Activated CD4-positive, alpha-beta T cell treated with anti-CD3 and anti-CD28 coated beads for 36 hours (primary cell): ENCODE results near the gene RNASE7. TPM values are rescaled to one million over a fixed set of nuclear protein-coding genes. Genes with fewer than 3 reads are reported as not detected.

Experiments
- ATAC-seq: fragments of 200-7000 bp; cut with Tn5 transposase; one replicate; pipeline ENCODE4 v1.10.0; 2021; ENCODE audit warnings: mild to moderate bottlenecking, moderate library complexity
- CTCF ChIA-PET: fragments of 350-600 bp; sonication (Branson Sonifier 250); formaldehyde crosslinking; loops from one replicate; lab custom pipeline; 2021; ENCODE audit warnings: antibody characterized with exemption; lab: Charles Lee
- POLR2A ChIA-PET: fragments of 350-600 bp; sonication (Branson Sonifier 250); formaldehyde crosslinking; loops from one replicate; lab custom pipeline; 2021; ENCODE audit warnings: antibody characterized with exemption, inconsistent platforms; lab: Charles Lee
- DNase-seq: peaks from one replicate; pipeline ENCODE4 v3.0.0-alpha.2; 2020
- H3K27ac Mint-ChIP-seq: one replicate; pipeline ENCODE4 v1.8.0; 2021; ENCODE audit warnings: mixed read lengths
- H3K27me3 Mint-ChIP-seq: one replicate; pipeline ENCODE4 v1.8.0; 2021; ENCODE audit warnings: mixed read lengths
- H3K36me3 Mint-ChIP-seq: one replicate; pipeline ENCODE4 v1.8.0; 2021; ENCODE audit warnings: low read depth, mixed read lengths
- H3K4me1 Mint-ChIP-seq: one replicate; pipeline ENCODE4 v1.8.0; 2021; ENCODE audit warnings: mixed read lengths
- H3K4me3 Mint-ChIP-seq: one replicate; pipeline ENCODE4 v1.8.0; 2021; ENCODE audit warnings: mild to moderate bottlenecking, moderate library complexity, mixed read lengths
- H3K9me3 Mint-ChIP-seq: one replicate; pipeline ENCODE4 v1.8.0; 2021; ENCODE audit warnings: low read depth, mixed read lengths
- intact Hi-C, 2 experiments: fragments of 100-400 bp; cut with DNase I in 1 of 2; cut with micrococcal nuclease in 1 of 2; formaldehyde crosslinking; loops; one replicate each; pipeline versions ENCODE4 v1.14.2 to v1.15.1; 2022 to 2024; cut with DNase I, micrococcal nuclease
- microRNA-seq: library from miRNA; unstranded; fragments of <30 nt; microRNA quantifications from one replicate; pipeline ENCODE4 v1.2.0, GENCODE V29; 2021; ENCODE audit warnings: borderline replicate concordance
- total RNA-seq, 2 experiments: library from RNA; stranded (reverse); gene quantifications; one replicate each; pipeline ENCODE4 v1.2.3, GENCODE V29; 2021

The RNASE7 gene
- total RNA-seq, 2 experiments from 2014 or later, result not detected

DNA sequence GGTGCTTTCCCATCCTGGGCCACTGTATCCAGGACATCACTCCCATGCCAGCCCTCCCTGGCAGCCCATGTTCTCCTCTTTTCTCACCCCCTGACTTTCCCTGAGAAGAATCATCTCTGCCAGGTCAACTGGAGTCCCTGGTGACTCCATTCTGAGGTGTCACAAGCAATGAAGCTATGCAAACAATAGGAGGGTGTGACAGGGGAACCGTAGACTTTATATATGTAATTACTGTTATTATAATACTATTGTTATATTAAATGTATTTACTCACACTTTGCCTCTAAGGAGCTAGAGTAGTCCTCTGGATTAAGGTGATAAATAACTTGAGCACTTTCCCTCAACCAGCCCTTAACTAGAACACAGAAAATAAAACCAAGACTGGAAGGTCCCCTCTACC lies 47.1 kb downstream of the RNASE7 start:
- CTCF ChIA-PET, result interaction anchor here (0.6 to 7.3 kb wide), 19 partner anchors 8 to 410 kb away, joined by 3 to 54 read pairs (median 5); partner anchors contain the start of genes ARHGEF40, TMEM253 and ZNF219
- Mint-ChIP-seq H3K4me1 (peaks cover 23% of the 10 kb centered on the region), H3K27ac (no peak overlapping the region), H3K27me3 (no peaks in the 10 kb centered on the region), H3K4me3 (no peak overlapping the region), H3K9me3 (no peaks in the 10 kb centered on the region), H3K36me3 (peaks cover 6% of the 10 kb centered on the region)
- POLR2A ChIA-PET, result interaction anchor here (0.6 kb wide), 1 partner anchor 85 kb away, joined by 3 read pairs; no protein-coding TSS in a partner anchor
- DNase-seq (no peak), ATAC-seq (no peak)
- intact Hi-C loops, result no loop called here

DNA sequence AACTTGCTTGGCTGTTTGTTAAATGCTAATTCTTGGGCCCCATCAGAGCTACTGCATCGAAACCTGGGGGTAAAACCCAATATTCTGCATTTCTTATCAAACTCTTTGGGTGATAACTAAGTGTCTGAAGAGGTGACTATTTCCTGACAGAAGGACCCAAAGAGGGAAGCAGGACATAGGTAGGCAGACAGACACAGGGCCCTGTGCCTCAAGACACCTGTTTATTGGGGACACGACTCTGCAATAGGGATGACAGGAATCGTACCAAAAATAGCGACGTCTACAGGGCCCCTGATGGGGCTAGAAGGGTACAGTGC lies 47.7 kb downstream of the RNASE7 start:
- ChIA-PET POLR2A (no interaction called here), CTCF (interaction anchor here (0.7 to 7.3 kb wide), 17 partner anchors 10 to 85 kb away, joined by 3 to 54 read pairs (median 5); partner anchors contain the start of genes ARHGEF40 and TMEM253)
- H3K4me3 Mint-ChIP-seq, result no peak overlapping the region
- H3K36me3 Mint-ChIP-seq, result peaks cover 6% of the 10 kb centered on the region
- DNase-seq (no peak), ATAC-seq (no peak)
- peaks cover 23% of the 10 kb centered on the region for H3K4me1 Mint-ChIP-seq
- H3K9me3 Mint-ChIP-seq, result no peaks in the 10 kb centered on the region
- H3K27ac Mint-ChIP-seq, result no peak overlapping the region
- no peaks in the 10 kb centered on the region for H3K27me3 Mint-ChIP-seq
- intact Hi-C loops, result no loop called here

DNA sequence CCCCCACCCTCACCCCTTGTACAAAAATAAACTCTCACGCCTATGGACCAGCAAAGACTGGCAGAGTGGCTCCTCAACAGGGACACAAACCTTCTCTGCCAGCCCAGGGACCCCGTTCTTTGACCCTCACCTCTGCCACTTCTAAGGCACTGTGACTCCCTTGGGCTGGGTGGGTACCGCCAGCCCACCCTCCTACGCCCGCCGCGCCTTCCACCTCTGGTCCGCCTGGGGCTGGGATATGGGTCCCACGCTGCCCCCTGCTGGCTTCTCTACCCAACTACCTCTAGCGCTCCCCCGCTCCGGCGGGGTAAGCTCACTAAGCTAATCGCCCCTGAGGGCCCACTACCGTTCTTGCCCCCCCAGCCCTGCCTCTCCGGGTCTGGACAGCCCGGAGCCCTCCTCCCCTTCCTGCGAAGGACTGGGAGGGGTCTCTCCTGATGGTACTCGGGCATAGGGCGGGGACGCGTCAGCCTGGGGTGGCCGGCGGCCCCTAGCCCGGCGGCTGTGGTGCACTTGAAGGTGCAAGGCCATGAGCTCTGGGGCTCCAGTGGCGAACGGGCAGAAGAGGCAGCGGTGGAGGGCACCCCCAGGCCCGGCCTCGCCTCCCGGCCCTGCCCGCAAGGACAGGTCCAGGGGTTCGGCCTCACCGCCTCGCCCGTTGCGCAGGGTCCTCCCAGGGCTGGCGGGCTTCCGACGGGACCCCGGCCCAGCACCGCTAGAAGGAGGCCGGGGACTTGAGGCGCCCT lies 48.2 kb downstream of the RNASE7 start:
- no peaks in the 10 kb centered on the region for H3K27me3 Mint-ChIP-seq
- H3K27ac Mint-ChIP-seq, result no peak overlapping the region
- no peak overlapping the region for H3K4me3 Mint-ChIP-seq
- H3K9me3 Mint-ChIP-seq, result no peaks in the 10 kb centered on the region
- H3K36me3 Mint-ChIP-seq, result peaks cover 6% of the 10 kb centered on the region
- DNase-seq, result peak; percentile 70
- ChIA-PET POLR2A (no interaction called here), CTCF (interaction anchor here (1.0 to 7.3 kb wide), 14 partner anchors 10 to 86 kb away, joined by 3 to 54 read pairs (median 6); partner anchors contain the start of genes ARHGEF40 and TMEM253)
- ATAC-seq, result no peak
- intact Hi-C loops, result no loop called here
- peaks cover 23% of the 10 kb centered on the region for H3K4me1 Mint-ChIP-seq

DNA sequence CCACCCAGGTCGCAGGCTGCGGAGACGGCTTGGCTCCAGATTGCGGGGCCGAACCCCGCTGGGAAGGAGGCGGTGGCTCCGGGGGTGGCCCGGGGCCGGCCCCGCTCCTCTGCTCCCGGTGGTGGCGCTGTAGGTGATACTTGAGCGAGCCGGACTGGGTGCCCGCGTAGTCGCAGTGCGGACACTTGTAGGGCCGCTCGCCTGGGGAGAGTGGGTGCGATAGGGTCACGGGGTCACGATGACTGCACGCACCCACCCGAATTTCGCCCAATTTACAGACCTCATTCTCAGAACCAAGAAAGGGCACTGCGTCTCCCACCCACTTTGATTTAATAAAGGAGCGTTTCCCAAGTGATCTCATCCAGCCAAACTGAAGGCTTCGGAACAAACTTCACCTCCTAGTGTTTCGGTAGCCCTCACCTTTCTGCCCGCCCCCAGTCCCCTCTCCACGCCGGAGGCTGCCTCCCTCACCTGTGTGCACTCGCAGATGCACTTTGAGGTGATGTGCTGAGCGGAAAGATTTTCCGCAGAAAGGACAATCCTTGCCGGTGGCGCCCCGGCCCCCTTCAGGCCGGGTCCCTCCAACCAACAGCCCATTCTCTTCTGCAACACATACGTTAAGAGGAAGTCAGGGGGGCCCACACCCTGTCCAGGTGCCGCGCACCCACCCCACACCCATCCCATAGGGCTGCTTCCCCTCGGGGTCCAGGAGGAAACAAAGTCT lies 48.9 kb downstream of the RNASE7 start:
- Mint-ChIP-seq H3K9me3 (no peaks in the 10 kb centered on the region), H3K27ac (no peak overlapping the region), H3K27me3 (no peaks in the 10 kb centered on the region), H3K4me1 (peaks cover 20% of the 10 kb centered on the region), H3K36me3 (peaks cover 6% of the 10 kb centered on the region), H3K4me3 (no peak overlapping the region)
- CTCF ChIA-PET, result interaction anchor here (1.0 to 7.3 kb wide), 16 partner anchors 10 to 81 kb away, joined by 3 to 183 read pairs (median 16); partner anchors contain the start of genes ARHGEF40, RNASE13 and TMEM253
- intact Hi-C loops, result no loop called here
- ATAC-seq (no peak), DNase-seq (no peak)
- POLR2A ChIA-PET, result no interaction called here

DNA sequence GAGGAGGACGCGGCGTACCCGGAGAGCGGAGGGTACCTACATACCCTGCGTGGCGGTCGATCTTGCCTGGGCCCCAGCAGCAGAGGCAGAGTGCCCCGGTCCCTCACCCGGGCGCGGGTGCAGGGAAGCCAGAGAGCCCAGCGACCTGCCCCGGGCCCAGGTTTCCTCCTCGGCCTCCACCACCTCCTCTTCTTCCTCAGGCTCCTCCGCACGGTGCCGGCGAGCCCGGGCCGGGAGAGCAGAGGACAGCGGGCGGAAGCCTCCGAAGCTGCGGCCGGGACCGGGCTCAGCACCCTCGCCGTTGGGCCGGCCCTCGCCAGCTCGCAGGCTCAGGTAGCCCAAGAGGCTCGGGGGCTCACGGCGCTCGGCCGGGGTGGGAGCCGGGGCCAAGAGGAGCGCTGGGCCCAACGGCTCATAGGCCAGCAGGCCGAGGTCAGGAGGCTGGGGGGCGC lies 49.7 kb downstream of the RNASE7 start:
- ATAC-seq (no peak), DNase-seq (no peak)
- peaks cover 15% of the 10 kb centered on the region for H3K4me1 Mint-ChIP-seq
- no peaks in the 10 kb centered on the region for H3K9me3 Mint-ChIP-seq
- no peaks in the 10 kb centered on the region for H3K27me3 Mint-ChIP-seq
- ChIA-PET CTCF (interaction anchor here (0.7 to 7.0 kb wide), 22 partner anchors 9 to 1642 kb away, joined by 3 to 183 read pairs (median 4); partner anchors contain the start of genes ARHGEF40, RNASE13 and TMEM253), POLR2A (interaction anchor here (0.6 to 1.5 kb wide), 3 partner anchors 12 to 93 kb away, joined by 3 read pairs; partner anchors contain the start of gene SLC39A2)
- H3K27ac Mint-ChIP-seq, result no peak overlapping the region
- intact Hi-C loops, result loop anchor here (1.0 to 2.0 kb wide), 4 partner anchors 12 to 78 kb away; no protein-coding TSS in a partner anchor
- no peak overlapping the region for H3K4me3 Mint-ChIP-seq
- peaks cover 6% of the 10 kb centered on the region for H3K36me3 Mint-ChIP-seq

DNA sequence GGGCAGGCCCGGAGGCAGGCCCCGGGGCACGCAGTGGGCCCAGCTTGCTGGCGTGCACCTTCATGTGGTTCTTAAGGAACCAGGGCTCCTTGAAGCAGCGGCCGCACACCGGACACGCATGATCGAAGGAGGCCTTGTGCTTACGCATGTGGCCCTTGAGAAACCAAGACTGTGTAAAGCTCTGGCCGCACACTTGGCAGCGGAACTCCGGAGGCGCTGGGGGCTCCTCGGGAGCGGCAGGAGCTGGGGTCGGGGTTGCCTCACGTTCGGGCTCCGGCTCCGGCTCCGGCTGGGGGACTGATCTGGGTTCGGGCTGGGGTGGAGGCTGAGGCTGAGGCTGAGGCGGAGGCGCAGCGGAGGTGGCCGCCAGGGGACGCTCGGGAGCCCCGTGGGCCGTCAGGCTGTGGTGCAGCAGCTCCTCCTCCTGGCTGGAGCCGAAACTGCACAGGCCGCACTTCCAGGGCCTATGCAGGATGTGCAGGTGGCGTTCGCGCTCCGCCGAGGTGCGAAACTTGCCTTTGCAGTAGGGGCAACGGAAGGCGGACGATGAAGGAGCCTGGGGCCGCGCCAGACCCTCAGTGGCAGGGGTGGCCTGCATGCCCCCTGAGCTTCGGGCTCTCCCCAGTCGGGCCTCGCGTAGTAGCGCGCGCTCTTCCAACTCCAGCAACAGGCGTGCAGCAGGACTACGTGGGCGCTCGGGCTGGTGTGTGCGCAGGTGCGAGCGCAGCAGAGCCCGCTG lies 50.3 kb downstream of the RNASE7 start:
- no peaks in the 10 kb centered on the region for H3K27me3 Mint-ChIP-seq
- intact Hi-C loops, result loop anchor here (1.0 to 2.0 kb wide), 4 partner anchors 12 to 78 kb away; no protein-coding TSS in a partner anchor
- DNase-seq (peak; percentile 95), ATAC-seq (peak; percentile 91)
- H3K4me3 Mint-ChIP-seq, result no peak overlapping the region
- peaks cover 6% of the 10 kb centered on the region for H3K36me3 Mint-ChIP-seq
- H3K27ac Mint-ChIP-seq, result no peak overlapping the region
- H3K9me3 Mint-ChIP-seq, result no peaks in the 10 kb centered on the region
- peaks cover 17% of the 10 kb centered on the region for H3K4me1 Mint-ChIP-seq
- CTCF ChIA-PET, result interaction anchor here (0.6 to 7.0 kb wide), 27 partner anchors 9 to 1641 kb away, joined by 3 to 183 read pairs (median 4); partner anchors contain the start of genes ARHGEF40, RNASE13 and TMEM253
- POLR2A ChIA-PET, result interaction anchor here (0.6 to 1.5 kb wide), 3 partner anchors 12 to 94 kb away, joined by 3 read pairs; partner anchors contain the start of gene SLC39A2

DNA sequence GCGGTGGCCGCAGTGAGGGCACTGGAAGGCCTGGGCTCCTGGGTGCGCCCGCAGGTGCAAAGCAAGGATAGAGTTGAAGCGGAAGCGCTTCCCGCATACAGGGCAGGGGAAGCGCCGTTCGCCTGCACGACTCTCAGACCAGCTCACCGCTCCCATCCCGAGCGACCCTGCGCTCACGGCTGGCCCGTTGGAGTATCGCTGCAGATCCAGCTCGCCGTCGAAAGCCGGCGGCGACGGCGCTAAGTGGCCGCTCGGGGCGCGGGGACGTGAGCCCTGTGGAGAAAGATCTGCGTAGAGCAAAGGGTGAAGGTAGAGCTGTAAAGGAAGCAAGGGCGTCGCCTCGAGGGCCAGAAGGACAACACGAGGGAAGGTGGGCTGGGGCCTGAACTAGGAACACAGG lies 50.9 kb downstream of the RNASE7 start:
- Mint-ChIP-seq H3K4me3 (no peak overlapping the region), H3K27me3 (no peaks in the 10 kb centered on the region), H3K36me3 (peaks cover 6% of the 10 kb centered on the region), H3K4me1 (peaks cover 12% of the 10 kb centered on the region), H3K9me3 (no peaks in the 10 kb centered on the region), H3K27ac (no peak overlapping the region)
- no peak for ATAC-seq
- ChIA-PET POLR2A (interaction anchor here (1.5 kb wide), 1 partner anchor 11 kb away, joined by 3 read pairs; no protein-coding TSS in a partner anchor), CTCF (interaction anchor here (0.7 to 7.0 kb wide), 21 partner anchors 10 to 343 kb away, joined by 3 to 183 read pairs (median 4); partner anchors contain the start of genes ARHGEF40, RNASE13 and TMEM253)
- DNase-seq, result no peak
- intact Hi-C loops, result loop anchor here in 1 of 2 experiments (2.0 kb wide), 1 partner anchor 24 kb away; no protein-coding TSS in a partner anchor

Small RNAs within 50 kb of the gene (microRNA-seq; reads per million reads assigned to microRNA genes)
- gene MIR6717, result not detected

Other genes with a start within 250 kb of the RNASE7 start
- not detected for gene RNASE1, start 239.5 kb upstream of the RNASE7 start, total RNA-seq
- not detected for gene RNASE3, start 151.0 kb upstream of the RNASE7 start, total RNA-seq
- not detected for gene RNASE2, start 86.9 kb upstream of the RNASE7 start, total RNA-seq
- 10 to 100 TPM; 89.3 to 90.0 TPM for gene METTL17, start 52.4 kb upstream of the RNASE7 start, total RNA-seq
- under 1 TPM; 0.21 to 0.30 TPM for gene SLC39A2, start 43.1 kb upstream of the RNASE7 start, total RNA-seq
- 1 to 10 TPM; 5.5 to 7.0 TPM for gene NDRG2, start 17.3 kb upstream of the RNASE7 start, total RNA-seq
- gene TPPP2, start 12.1 kb upstream of the RNASE7 start, total RNA-seq, result not detected
- not detected for gene RNASE13, start 7.6 kb upstream of the RNASE7 start, total RNA-seq
- not detected for gene RNASE8, start 15.5 kb downstream of the RNASE7 start, total RNA-seq
- under 1 TPM; 0.05 to 0.09 TPM for gene ARHGEF40, start 27.9 kb downstream of the RNASE7 start, total RNA-seq
- gene ZNF219, start 56.3 kb downstream of the RNASE7 start, total RNA-seq, result 10 to 100 TPM in 1 of 2 experiments, 1 to 10 TPM in 1; 9.6 to 10.8 TPM
- gene TMEM253, start 58.7 kb downstream of the RNASE7 start, total RNA-seq, result under 1 TPM in 1 of 2 experiments, not detected in 1; 0.44 TPM
- under 1 TPM in 1 of 2 experiments, not detected in 1; 0.02 TPM for gene OR5AU1, start 113.7 kb downstream of the RNASE7 start, total RNA-seq
- gene HNRNPC, start 227.1 kb downstream of the RNASE7 start, total RNA-seq, result 1,000 to 10,000 TPM; 1,155 to 1,665 TPM
- gene RPGRIP1, start 237.7 kb downstream of the RNASE7 start, total RNA-seq, result under 1 TPM; 0.14 to 0.21 TPM